Measurements from ENCODE around the gene PSRC1.
A peak's percentile ranks its signal among the peaks of the same experiment; 100 is the strongest.

DNA sequence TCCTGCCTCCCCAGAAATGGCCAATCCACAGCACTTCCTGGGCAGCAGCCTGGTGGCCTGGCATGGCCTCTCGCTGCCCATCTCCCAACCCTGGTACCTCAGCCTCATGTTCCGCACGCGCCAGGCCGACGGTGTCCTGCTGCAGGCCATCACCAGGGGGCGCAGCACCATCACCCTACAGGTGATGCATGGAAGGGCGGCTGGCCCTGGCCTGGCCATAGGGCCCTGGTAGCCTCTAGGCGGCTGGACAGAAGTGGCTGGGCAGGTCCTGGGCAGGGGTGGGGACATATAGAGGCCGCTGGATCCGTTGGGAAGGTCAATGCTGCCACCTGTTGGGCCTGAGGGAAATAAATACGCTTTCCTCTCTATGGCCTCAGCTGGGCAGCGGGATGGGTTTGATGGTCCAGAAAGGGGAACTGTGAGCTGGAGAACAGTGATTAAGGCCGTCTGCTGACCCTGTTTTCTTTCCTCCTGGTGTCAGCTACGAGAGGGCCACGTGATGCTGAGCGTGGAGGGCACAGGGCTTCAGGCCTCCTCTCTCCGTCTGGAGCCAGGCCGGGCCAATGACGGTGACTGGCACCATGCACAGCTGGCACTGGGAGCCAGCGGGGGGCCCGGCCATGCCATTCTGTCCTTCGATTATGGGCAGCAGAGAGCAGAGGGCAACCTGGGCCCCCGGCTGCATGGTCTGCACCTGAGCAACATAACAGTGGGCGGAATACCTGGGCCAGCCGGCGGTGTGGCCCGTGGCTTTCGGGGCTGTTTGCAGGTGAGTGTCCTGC lies 19.2 kb downstream of the PSRC1 start:
- TF ChIP-seq, protein P1, sequence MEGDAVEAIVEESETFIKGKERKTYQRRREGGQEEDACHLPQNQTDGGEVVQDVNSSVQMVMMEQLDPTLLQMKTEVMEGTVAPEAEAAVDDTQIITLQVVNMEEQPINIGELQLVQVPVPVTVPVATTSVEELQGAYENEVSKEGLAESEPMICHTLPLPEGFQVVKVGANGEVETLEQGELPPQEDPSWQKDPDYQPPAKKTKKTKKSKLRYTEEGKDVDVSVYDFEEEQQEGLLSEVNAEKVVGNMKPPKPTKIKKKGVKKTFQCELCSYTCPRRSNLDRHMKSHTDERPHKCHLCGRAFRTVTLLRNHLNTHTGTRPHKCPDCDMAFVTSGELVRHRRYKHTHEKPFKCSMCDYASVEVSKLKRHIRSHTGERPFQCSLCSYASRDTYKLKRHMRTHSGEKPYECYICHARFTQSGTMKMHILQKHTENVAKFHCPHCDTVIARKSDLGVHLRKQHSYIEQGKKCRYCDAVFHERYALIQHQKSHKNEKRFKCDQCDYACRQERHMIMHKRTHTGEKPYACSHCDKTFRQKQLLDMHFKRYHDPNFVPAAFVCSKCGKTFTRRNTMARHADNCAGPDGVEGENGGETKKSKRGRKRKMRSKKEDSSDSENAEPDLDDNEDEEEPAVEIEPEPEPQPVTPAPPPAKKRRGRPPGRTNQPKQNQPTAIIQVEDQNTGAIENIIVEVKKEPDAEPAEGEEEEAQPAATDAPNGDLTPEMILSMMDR (IDR thresholded peaks at IDR 0.05): peak; percentile 100
- TF ChIP-seq EZH2phosphoT487 (IDR thresholded peaks at IDR 0.05) (no peak), EZH2 (IDR thresholded peaks at IDR 0.05) (no peak)

Data from neural progenitor cell (in vitro differentiated cells).